Fibroblast of the conjunctiva (primary cell): ENCODE results near the gene SLAMF1.
"Not testable (repeated sequence)": the region's sequence is repeated elsewhere in the genome, so short reads cannot be mapped to it uniquely, and the experiment has no call there.

Experiments
- DNase-seq: peaks from one replicate; pipeline ENCODE4 v3.0.0-alpha.2; 2010; ENCODE audit warnings: low read depth

Gene SLAMF1

GRCh38 chr1:160560045-160560705 is 86.7 kb downstream of the SLAMF1 start:
- DNase-seq, result no peak

GRCh38 chr1:160559437-160559836 is 87.4 kb downstream of the SLAMF1 start:
- DNase-seq, result not testable (repeated sequence)

GRCh38 chr1:160558660-160559380 is 88.0 kb downstream of the SLAMF1 start:
- no peak for DNase-seq
